Measurements from ENCODE around the gene DGKZ.
"Not testable (repeated sequence)": the region's sequence is repeated elsewhere in the genome, so short reads cannot be mapped to it uniquely, and the experiment has no call there.

DGKZ gene, protein sequence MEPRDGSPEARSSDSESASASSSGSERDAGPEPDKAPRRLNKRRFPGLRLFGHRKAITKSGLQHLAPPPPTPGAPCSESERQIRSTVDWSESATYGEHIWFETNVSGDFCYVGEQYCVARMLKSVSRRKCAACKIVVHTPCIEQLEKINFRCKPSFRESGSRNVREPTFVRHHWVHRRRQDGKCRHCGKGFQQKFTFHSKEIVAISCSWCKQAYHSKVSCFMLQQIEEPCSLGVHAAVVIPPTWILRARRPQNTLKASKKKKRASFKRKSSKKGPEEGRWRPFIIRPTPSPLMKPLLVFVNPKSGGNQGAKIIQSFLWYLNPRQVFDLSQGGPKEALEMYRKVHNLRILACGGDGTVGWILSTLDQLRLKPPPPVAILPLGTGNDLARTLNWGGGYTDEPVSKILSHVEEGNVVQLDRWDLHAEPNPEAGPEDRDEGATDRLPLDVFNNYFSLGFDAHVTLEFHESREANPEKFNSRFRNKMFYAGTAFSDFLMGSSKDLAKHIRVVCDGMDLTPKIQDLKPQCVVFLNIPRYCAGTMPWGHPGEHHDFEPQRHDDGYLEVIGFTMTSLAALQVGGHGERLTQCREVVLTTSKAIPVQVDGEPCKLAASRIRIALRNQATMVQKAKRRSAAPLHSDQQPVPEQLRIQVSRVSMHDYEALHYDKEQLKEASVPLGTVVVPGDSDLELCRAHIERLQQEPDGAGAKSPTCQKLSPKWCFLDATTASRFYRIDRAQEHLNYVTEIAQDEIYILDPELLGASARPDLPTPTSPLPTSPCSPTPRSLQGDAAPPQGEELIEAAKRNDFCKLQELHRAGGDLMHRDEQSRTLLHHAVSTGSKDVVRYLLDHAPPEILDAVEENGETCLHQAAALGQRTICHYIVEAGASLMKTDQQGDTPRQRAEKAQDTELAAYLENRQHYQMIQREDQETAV

DNA sequence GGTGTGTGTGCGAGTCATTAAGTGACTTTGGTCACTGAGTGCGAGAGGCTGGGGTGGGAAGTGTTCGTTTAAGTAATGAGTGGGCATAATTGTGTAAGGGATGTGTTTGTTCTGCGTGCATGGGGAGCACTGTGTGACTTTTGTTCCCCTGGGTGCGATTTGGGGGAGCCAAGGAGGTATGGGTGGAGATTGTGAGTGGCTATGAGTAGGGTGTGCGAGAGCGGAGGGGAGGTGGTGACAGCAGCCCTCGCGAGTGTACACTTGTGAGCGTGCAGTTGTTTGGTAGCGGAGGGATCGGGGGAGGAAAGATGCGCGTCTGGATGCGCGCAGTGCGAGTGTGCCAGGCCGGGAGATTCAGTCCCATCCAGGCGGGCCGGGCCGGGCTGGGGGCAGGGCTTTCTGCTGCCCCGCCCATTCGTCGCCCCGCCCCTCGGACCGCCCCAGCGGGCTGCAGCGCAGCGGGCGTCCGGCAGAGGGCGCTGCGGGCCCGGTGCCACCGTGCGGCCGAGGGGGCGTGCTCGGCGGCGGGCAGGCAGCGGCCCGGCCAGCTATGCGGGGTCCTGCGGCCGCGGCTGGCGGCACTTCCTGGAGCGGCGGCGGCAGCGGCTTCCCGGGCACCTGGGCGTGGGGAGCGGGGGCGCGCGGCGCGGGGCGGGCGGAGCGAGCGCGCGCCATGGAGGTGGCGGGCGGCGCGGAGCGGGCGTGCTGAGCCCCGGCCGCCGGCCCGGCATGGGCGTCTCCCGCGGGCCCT lies at the start of gene DGKZ:
DGKZ (plus strand) TSS at position 578 of the 751 bp plus-strand sequence. CDS start 197 bp downstream, outside the sequence.
- DNase-seq = peak; percentile 76

- no peak for DNase-seq
Measured at GRCh38 chr11:46298699-46299433, 48.4 kb upstream of the DGKZ start.

DNA sequence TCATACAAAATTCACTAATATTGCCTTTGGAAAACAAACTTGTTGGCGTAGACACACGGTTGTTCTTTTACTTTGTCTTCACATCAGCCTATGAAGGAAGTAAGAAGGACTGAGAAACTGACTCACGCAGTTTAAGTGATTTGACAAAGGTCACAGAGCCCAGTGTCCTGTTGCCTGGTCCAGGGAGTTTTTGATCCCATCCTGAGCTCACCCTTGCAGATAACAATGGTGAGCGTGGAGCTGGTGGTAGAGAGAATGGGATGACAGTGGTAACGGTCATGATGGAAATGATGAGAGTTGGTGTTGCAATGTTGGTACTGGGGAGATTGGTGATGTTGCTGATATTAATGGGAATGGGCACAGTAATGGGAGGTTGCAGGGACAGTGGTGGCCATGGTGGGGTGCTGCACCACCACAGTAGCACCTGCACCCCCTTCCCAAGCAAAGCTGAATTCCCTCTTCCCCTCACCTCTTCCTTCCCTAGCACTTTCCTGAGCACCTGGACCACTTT lies 47.8 kb upstream of the DGKZ start:
- no peak for DNase-seq

- DNase-seq = no peak
Measured at GRCh38 chr11:46300270-46300669, 47.0 kb upstream of the DGKZ start.

GRCh38 chr11:46302866-46303265 lies 44.4 kb upstream of the DGKZ start:
- DNase-seq = no peak

DNA sequence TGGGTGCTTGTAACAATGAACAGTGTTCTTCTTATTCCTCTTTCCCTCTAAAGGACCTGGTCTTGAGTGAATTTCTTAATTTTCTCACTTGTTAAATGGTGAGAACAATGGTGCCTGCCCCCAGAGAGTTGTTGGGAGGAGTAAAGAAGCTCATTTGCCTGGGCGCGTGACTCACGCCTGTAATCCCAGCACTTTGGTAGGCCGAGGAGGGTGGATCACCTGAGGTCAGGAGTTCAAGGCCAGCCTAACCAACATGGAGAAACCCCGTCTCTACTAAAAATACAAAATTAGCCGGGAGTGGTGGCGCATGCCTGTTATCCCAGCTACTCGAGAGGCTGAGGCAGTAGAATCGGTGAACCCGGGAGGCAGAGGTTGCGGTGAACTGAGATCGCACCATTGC lies 43.2 kb upstream of the DGKZ start:
- not testable (repeated sequence) for DNase-seq

DNA sequence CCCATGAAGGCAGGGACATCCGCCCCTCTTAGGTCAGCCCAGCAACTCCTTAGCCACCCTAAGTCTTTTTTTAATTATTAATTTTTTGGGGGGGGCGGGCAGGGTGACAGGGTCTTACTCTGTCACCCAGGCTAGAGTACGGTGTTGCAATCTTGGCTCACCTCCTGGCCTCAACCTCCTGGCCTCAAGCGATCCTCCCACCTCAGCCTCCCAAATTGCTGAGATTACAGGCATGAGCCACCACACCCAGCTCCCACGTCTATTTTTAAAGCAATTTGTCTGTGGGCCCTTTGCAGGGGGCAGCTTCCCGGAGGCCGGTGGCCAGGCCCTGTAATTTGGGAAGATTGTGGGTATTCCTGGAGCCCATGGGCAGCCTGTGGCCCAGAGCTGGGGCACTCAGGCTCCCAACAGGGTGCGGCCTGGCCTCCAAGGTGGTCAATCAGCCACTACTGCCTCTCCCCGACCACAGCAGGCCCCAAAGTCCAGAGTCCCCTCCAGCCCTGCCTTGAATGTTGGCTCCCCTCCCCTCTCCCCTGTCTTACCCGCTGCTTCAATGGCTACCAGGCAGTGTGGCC lies 42.6 kb upstream of the DGKZ start:
- no peak for DNase-seq

GRCh38 chr11:46305295-46305694 lies 42.0 kb upstream of the DGKZ start:
- DNase-seq = no peak

DNA sequence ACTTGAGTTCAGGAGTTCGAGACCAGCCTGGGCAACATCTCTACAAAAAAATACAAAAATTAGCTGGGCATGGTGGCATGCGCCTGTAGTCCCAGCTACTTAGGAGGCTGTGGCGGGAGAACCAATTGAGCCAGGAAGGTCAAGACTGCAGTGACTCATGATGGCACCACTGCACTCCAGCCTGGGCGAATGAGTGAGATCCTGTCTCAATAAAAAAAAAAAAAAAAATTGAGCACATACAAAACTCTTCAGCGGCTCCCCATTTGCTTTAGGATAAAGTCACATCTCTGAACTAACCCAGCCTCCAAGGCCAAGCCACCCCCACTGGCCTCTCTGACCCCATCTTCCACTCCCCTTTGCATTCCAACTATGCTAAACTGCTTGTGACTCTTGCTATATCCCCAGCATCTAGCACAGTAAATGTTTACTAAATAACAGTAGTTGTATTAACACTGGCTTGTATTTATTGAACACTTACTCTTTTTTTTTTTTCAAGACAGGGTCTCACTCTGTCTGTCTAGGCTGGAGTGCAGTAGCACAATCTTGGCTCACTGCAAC lies 40.9 kb upstream of the DGKZ start:
- DNase-seq = no peak

GRCh38 chr11:46307369-46307768 lies 39.9 kb upstream of the DGKZ start:
- no peak for DNase-seq

DNA sequence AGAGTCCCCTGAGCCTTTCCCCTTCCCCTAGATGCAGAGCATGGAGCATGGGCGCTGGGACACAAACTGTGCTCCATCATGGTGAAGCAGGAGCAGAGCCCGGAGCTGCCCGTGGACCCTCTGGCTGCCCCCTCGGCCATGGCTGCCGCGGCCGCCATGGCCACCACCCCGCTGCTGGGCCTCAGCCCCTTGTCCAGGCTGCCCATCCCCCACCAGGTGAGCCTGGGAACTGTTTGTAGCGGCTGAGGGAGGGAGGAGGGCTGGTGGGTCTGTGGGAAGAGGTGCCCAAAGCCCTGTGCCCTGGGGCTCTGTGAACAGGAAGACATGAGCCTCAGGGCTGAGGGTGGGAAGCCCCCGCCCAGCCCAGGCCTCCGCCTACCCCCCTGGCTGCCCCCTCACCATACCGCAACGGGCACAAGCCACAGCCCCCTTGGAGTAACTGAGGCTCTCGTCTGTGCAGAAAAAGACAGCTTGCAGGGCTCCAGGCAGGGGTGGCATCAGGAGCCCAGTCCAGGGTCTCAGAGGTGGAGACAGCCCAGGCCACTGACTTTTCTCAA lies 39.4 kb upstream of the DGKZ start:
- DNase-seq = no peak

- DNase-seq = peak; percentile 58
Measured at GRCh38 chr11:46308631-46309419, 38.4 kb upstream of the DGKZ start.

DNA sequence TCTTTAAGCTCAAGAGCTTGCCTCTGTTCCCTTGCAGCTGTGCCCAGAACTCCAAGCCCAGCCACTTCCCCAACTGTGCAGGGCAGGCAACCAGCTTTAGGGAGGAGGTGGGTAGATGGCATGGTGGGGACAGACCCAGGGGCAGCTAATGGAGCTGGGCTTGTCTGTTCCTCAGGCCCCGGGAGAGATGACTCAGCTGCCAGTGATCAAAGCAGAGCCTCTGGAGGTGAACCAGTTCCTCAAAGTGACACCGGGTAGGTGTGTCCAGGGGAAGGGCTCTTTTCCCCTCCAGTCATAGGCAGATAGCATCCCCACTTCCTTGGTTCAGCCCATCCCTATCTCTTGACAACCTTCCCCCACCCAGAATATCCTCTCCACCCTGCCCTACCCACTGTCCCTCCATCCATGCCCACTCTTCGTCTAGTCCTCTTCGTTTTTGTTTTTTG lies 37.4 kb upstream of the DGKZ start:
- DNase-seq = no peak

- peak; percentile 84 for DNase-seq
Measured at GRCh38 chr11:46315033-46315738, 32.1 kb upstream of the DGKZ start.

- DNase-seq = peak; percentile 47
Measured at GRCh38 chr11:46315783-46316563, 31.3 kb upstream of the DGKZ start.

DNA sequence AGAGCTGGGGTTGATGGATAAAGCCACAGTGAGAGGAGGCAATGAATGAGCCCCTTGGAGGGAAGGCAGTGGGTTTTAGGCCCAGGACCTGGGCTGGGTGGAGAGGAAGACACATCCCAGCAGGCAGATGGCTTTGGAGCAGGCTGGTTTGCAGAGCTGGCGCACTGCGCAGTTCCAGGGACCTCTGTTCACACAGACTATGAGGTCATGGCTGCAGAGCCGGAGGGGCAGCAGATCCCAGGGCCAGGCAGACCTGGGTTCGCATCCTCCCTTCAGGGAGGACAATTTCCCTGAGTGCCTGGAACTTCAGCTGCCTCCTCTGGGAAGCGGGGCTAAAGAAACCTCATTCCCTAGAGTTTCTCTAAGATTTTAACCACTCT lies 28.2 kb upstream of the DGKZ start:
- DNase-seq = no peak

- no peak for DNase-seq
Measured at GRCh38 chr11:46321757-46322156, 25.5 kb upstream of the DGKZ start.

DNA sequence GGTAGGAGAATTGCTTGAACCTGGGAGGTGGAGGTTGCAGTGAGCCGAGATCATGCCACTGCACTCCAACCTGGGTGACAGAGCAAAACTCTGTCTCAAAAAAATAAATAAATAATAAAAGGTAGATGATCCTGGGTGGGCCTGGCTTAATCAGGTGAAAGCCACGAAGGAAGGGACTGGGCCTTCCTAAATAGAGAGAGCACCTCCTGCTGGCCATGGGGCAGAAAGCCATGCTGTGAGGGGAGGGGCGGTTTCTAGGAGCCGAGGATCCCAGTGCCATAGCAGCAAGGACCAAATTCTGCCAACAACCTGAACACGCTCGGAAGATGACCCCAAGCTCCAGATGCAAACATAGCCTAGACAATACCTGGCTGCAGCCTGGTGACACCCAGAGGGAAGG lies 24.5 kb upstream of the DGKZ start:
- DNase-seq = no peak
